HepG2 (cell line): Measurements from ENCODE around the gene LAP3. TPM values are rescaled to one million over a fixed set of nuclear protein-coding genes. Genes with fewer than 3 reads are reported as not detected.

Source experiments
- ATAC-seq: fragments of 200-7000 bp; cut with Tn5 transposase; 3 replicates; pipeline ENCODE4 v1.9.1; 2020; ENCODE audit warnings: mild to moderate bottlenecking, moderate library complexity
- BruUV-seq: library from RNA; stranded (reverse); fragments of 400-500 nt; replicated peaks from 2 replicates; lab custom pipeline; 2021; lab: Mats Ljungman, UMichigan
- CTCF ChIA-PET: fragments of 300-600 bp; formaldehyde crosslinking; extraction: SDS; loops from one replicate; lab custom pipeline; 2021; ENCODE audit warnings: low total read pairs, inconsistent platforms, low intra/inter-chr PET ratio; lab: Yijun Ruan, JAX
- POLR2A ChIA-PET: fragments of 350-600 bp; sonication (Branson Sonifier 250); formaldehyde crosslinking; loops from one replicate; lab custom pipeline; 2020; ENCODE audit warnings: antibody characterized with exemption, inconsistent platforms; lab: Yijun Ruan, JAX
- DNase-seq: peaks from one replicate; pipeline ENCODE4 v3.0.0-alpha.2; 2015; ENCODE audit warnings: low spot score
- FAIRE-seq: peaks from 3 replicates; lab custom pipeline; 2011; peaks lifted over from hg19 to GRCh38; lab: Jason Lieb, UNC
- H2AFZ ChIP-seq: one replicate; pipeline ENCODE4 v1.6.1; 2011; ENCODE audit warnings: low read length, inconsistent platforms
- H3K27ac ChIP-seq: fragments of 300-600 bp; 3 replicates; pipeline ENCODE4 v1.8.0; 2011; ENCODE audit warnings: mixed run types, mild to moderate bottlenecking, mixed read lengths, low read length, inconsistent platforms; ENCODE audit not compliant: insufficient read depth; ENCODE audit errors: extremely low read length
- H3K27me3 ChIP-seq, 2 experiments: fragments of 200-600 bp in 1 of 2; 2 replicates in 1 of 2; 3 replicates in 1 of 2; pipeline versions ENCODE4 v1.6.0 to v1.8.0; 2011; ENCODE audit warnings: low read length in 2 of 2, mild to moderate bottlenecking in 2 of 2, moderate library complexity in 2 of 2, inconsistent platforms in 1 of 2; ENCODE audit not compliant: insufficient read depth in 2 of 2, control insufficient read depth in 1 of 2
- H3K36me3 ChIP-seq, 2 experiments: fragments of 200-600 bp in 1 of 2; replicated peaks in 1 of 2; 2 replicates in 1 of 2; 3 replicates in 1 of 2; pipeline versions ENCODE4 v1.5.1 to v1.8.0; 2011; ENCODE audit warnings: low read length in 2 of 2, inconsistent platforms in 1 of 2; ENCODE audit not compliant: insufficient read depth in 2 of 2, control insufficient read depth in 1 of 2
- H3K4me1 ChIP-seq: 2 replicates; pipeline ENCODE4 v1.5.1; 2012; ENCODE audit warnings: low read length, inconsistent platforms; ENCODE audit not compliant: insufficient read depth
- H3K4me2 ChIP-seq: 2 replicates; pipeline ENCODE4 v1.6.0; 2011; ENCODE audit warnings: low read depth, low read length, inconsistent platforms
- H3K4me3 ChIP-seq, 3 experiments: fragments of 200-600 bp in 1 of 3; sonication (generic), shearing (Covaris generic) in 1 of 3; replicated peaks in 1 of 3; 2 replicates each; pipeline ENCODE4 v1.5.1; 2011 to 2016; ENCODE audit warnings: low read length in 3 of 3, inconsistent platforms in 2 of 3, low read depth in 2 of 3, mild to moderate bottlenecking in 2 of 3, control low read depth in 1 of 3, mixed read lengths in 1 of 3; ENCODE audit not compliant: insufficient read depth in 1 of 3
- H3K79me2 ChIP-seq: one replicate; pipeline ENCODE4 v1.6.1; 2011; ENCODE audit warnings: low read length, inconsistent platforms; ENCODE audit not compliant: insufficient read depth
- H3K9ac ChIP-seq: 2 replicates; pipeline ENCODE4 v1.6.0; 2011; ENCODE audit warnings: mild to moderate bottlenecking, low read depth, low read length, inconsistent platforms; ENCODE audit not compliant: insufficient read depth
- H3K9me3 ChIP-seq: 2 replicates; pipeline ENCODE4 v1.5.1; 2012; ENCODE audit warnings: mild to moderate bottlenecking, low read length
- H4K20me1 ChIP-seq: 2 replicates; pipeline ENCODE4 v1.6.0; 2011; ENCODE audit warnings: inconsistent platforms, mild to moderate bottlenecking, low read length, moderate library complexity; ENCODE audit not compliant: insufficient read depth
- BORCS8-MEF2B ChIP-seq: sonication (generic); formaldehyde crosslinking; IDR thresholded peaks from 2 replicates; pipeline ENCODE4 v1.8.0; 2022; ENCODE audit warnings: mild to moderate bottlenecking, missing genetic modification reagents
- ETV6 ChIP-seq: sonication (generic); formaldehyde crosslinking; conservative IDR thresholded peaks from 2 replicates; pipeline ENCODE4 v1.4.0; 2020; ENCODE audit warnings: missing genetic modification reagents
- HOXD1 ChIP-seq: sonication (generic); formaldehyde crosslinking; IDR thresholded peaks from 2 replicates; pipeline ENCODE4 v1.5.0; 2020; ENCODE audit warnings: missing genetic modification reagents
- JARID2 ChIP-seq: sonication (generic); formaldehyde crosslinking; IDR thresholded peaks from 2 replicates; pipeline ENCODE4 v1.8.1; 2023; ENCODE audit warnings: missing genetic modification reagents, inconsistent platforms; ENCODE audit not compliant: insufficient replicate concordance
- MNT ChIP-seq: fragments of 450-650 bp; IDR thresholded peaks from 2 replicates; pipeline ENCODE4 v1.6.1; 2016
- NFYC ChIP-seq: IDR thresholded peaks from 2 replicates; pipeline ENCODE4 v1.6.1; 2016; ENCODE audit warnings: missing genetic modification reagents, missing compliant biosample characterization
- ZNF616 ChIP-seq: sonication (generic); formaldehyde crosslinking; IDR thresholded peaks from 2 replicates; pipeline ENCODE4 v1.5.0; 2020; ENCODE audit warnings: low read depth, mild to moderate bottlenecking, missing genetic modification reagents
- WGBS: methylation state at CpG from one replicate; pipeline ENCODE4 v1.1.6; 2017; ENCODE audit warnings: low lambda C conversion rate; 5-methylcytosine and 5-hydroxymethylcytosine counted together
- in situ Hi-C: cut with HindIII; loops from 2 replicates; pipeline ENCODE4 v1.10.0; 2017; ENCODE audit warnings: low pct_unique_long_range_greater_than_20kb; ENCODE audit not compliant: extremely low pct_ligation_motif_present
- intact Hi-C: fragments of 100-400 bp; cut with micrococcal nuclease; formaldehyde crosslinking; loops from one replicate; pipeline ENCODE4 v1.10.0; 2022; ENCODE audit not compliant: unreplicated experiment
- polyA plus RNA-seq, 8 experiments: library from polyadenylated mRNA; depleted of rRNA in 3 of 8; stranded (reverse) in 7 of 8; unstranded in 1 of 8; fragments of >200 nt; fragmentation: Illumina TruSeq in 4 of 8; extraction: Trizol in 4 of 8; gene quantifications; 2 replicates each; pipeline versions ENCODE4 v1.2.1 to v1.2.3, GENCODE V29; 2011 to 2016; ENCODE audit warnings: low read depth in 4 of 8, missing spikeins in 1 of 8, mixed read lengths in 1 of 8; ENCODE audit not compliant: insufficient read depth in 1 of 8
- total RNA-seq, 5 experiments: library from RNA; depleted of rRNA; stranded (reverse); fragments of >200 nt; fragmentation: Illumina TruSeq; extraction: Trizol; gene quantifications; 2 replicates each; pipeline ENCODE4 v1.2.3, GENCODE V29; 2016; ENCODE audit warnings: low read depth in 1 of 5

LAP3 gene
- total and polyA plus RNA-seq, 2 of the 13 experiments (the other 11 are each of a cell fraction or from before 2014, with no cell fraction given) = 106 to 125 TPM

GRCh38 chr4:17599826-17600225 lies 22.8 kb downstream of the LAP3 start:
- BruUV-seq = no TSS peak
- 88% methylated on average over 1 of the region's 1 CpG for WGBS
- intact Hi-C loops = loop anchor here (5.0 kb wide), 1 partner anchor 207 kb away; no protein-coding TSS in a partner anchor

GRCh38 chr4:17605236-17605635 lies 28.2 kb downstream of the LAP3 start:
- H4K20me1 ChIP-seq = no peaks in the 10 kb centered on the region
- no TSS peak for BruUV-seq
- no peak for FAIRE-seq
- ATAC-seq = no peak
- H3K9ac ChIP-seq = no peak overlapping the region
- H3K27ac ChIP-seq = no peak overlapping the region
- DNase-seq = no peak
- no peaks in the 10 kb centered on the region for H3K27me3 ChIP-seq
- in situ Hi-C loops = no loop called here
- H3K4me3 ChIP-seq = no peak overlapping the region
- no peaks in the 10 kb centered on the region for H3K4me1 ChIP-seq
- ChIA-PET CTCF (no interaction called here), POLR2A (no interaction called here)
- H3K36me3 ChIP-seq = peaks cover 21 to 57% of the 10 kb centered on the region in 2 experiments
- no peak for TF ChIP-seq BORCS8-MEF2B (CRISPR knock-in tag)
- TF ChIP-seq MNT = peak; percentile 32
- intact Hi-C loops = no loop called here
- 92% methylated on average over 3 of the region's 3 CpGs for WGBS
- H3K9me3 ChIP-seq = no peaks in the 10 kb centered on the region
- no peaks in the 10 kb centered on the region for H3K79me2 ChIP-seq
- no peak overlapping the region for H2AFZ ChIP-seq
- no peak overlapping the region for H3K4me2 ChIP-seq

More at GRCh38 chr4:17599826-17600225, 22.8 kb downstream of the LAP3 start:
- in situ Hi-C loops = no loop called here
- POLR2A ChIA-PET = interaction anchor here (0.9 kb wide), 1 partner anchor 22 kb away, joined by 3 read pairs; no protein-coding TSS in a partner anchor
- TF ChIP-seq ZNF616 (CRISPR knock-in tag) (no peak), ETV6 (no peak), NFYC (CRISPR knock-in tag) (no peak), JARID2 (CRISPR knock-in tag) (no peak), HOXD1 (CRISPR knock-in tag) (no peak)
- DNase-seq = no peak
- H2AFZ ChIP-seq = no peak overlapping the region
- H3K9ac ChIP-seq = no peak overlapping the region
- CTCF ChIA-PET = no interaction called here
- FAIRE-seq = no peak
- H3K36me3 ChIP-seq = peaks cover 31 to 71% of the 10 kb centered on the region in 2 experiments
- H3K27me3 ChIP-seq = no peaks in the 10 kb centered on the region
- H3K79me2 ChIP-seq = no peaks in the 10 kb centered on the region
- no peak for ATAC-seq
- no peak overlapping the region for H3K4me2 ChIP-seq
- H3K9me3 ChIP-seq = no peaks in the 10 kb centered on the region
- no peak overlapping the region for H3K4me3 ChIP-seq
- H3K4me1 ChIP-seq = no peaks in the 10 kb centered on the region
- H4K20me1 ChIP-seq = no peaks in the 10 kb centered on the region
- H3K27ac ChIP-seq = no peak overlapping the region
